HepG2 (cell line): ENCODE results near the gene TM7SF3.

Experiments
- DPF2 ChIP-seq: sonication (generic); formaldehyde crosslinking; IDR thresholded peaks from 2 replicates; pipeline ENCODE4 v1.4.0; 2020; ENCODE audit warnings: mild to moderate bottlenecking, low read depth, missing genetic modification reagents, borderline replicate concordance
- EP300 ChIP-seq, 3 experiments: sonication (generic) in 1 of 3; formaldehyde crosslinking in 1 of 3; IDR thresholded peaks; 2 replicates each; pipeline versions ENCODE4 v1.5.1 to v1.6.1; 2011 to 2020; ENCODE audit warnings: low read depth in 2 of 3, low read length in 2 of 3, borderline replicate concordance in 1 of 3, improper control_type of control experiment in 1 of 3, mild to moderate bottlenecking in 1 of 3, missing genetic modification reagents in 1 of 3, moderate library complexity in 1 of 3
- HOXA5 ChIP-seq: sonication (generic); formaldehyde crosslinking; IDR thresholded peaks from 2 replicates; pipeline ENCODE4 v1.4.0; 2020; ENCODE audit warnings: missing genetic modification reagents
- KLF16 ChIP-seq, 2 experiments: sonication (generic) in 1 of 2; formaldehyde crosslinking in 1 of 2; IDR thresholded peaks; 2 replicates each; pipeline versions ENCODE4 v1.6.1 to v1.8.0; 2016 to 2023; ENCODE audit warnings: missing genetic modification reagents in 2 of 2, missing compliant biosample characterization in 1 of 2
- NFIC ChIP-seq: IDR thresholded peaks from 2 replicates; pipeline ENCODE4 v1.6.1; 2012; ENCODE audit warnings: mild to moderate bottlenecking, low read length, inconsistent platforms
- POLR2AphosphoS5 ChIP-seq: IDR thresholded peaks from 2 replicates; pipeline ENCODE4 v1.6.1; 2012; ENCODE audit warnings: low read depth, low read length
- RFXAP ChIP-seq: sonication (generic); formaldehyde crosslinking; IDR thresholded peaks from 2 replicates; pipeline ENCODE4 v1.4.0; 2020; ENCODE audit warnings: missing genetic modification reagents, borderline replicate concordance
- SRF ChIP-seq: IDR thresholded peaks from 2 replicates; pipeline ENCODE4 v1.6.1; 2011; ENCODE audit warnings: mild to moderate bottlenecking, low read depth, low read length, moderate library complexity
- TCF12 ChIP-seq, 2 experiments: fragments of 450-650 bp in 1 of 2; sonication (generic) in 1 of 2; formaldehyde crosslinking in 1 of 2; IDR thresholded peaks; 2 replicates each; pipeline versions ENCODE4 v1.6.1 to v1.8.0; 2017 to 2022; ENCODE audit warnings: antibody characterized with exemption in 1 of 2, mild to moderate bottlenecking in 1 of 2, missing genetic modification reagents in 1 of 2, moderate library complexity in 1 of 2
- YY1 ChIP-seq: IDR thresholded peaks from 2 replicates; pipeline ENCODE4 v1.6.1; 2011; ENCODE audit warnings: low read length, low read depth, moderate library complexity, mild to moderate bottlenecking; ENCODE audit not compliant: insufficient read depth, insufficient replicate concordance
- ZKSCAN5 ChIP-seq: sonication (generic); formaldehyde crosslinking; IDR thresholded peaks from 2 replicates; pipeline ENCODE4 v1.5.1; 2020; ENCODE audit warnings: mild to moderate bottlenecking, missing genetic modification reagents
- ZNF724P ChIP-seq: sonication (generic); formaldehyde crosslinking; IDR thresholded peaks from 2 replicates; pipeline ENCODE4 v1.8.0; 2022; ENCODE audit warnings: missing genetic modification reagents, borderline replicate concordance
- TF ChIP-seq, protein P1 (sequence below): sonication (generic); formaldehyde crosslinking; IDR thresholded peaks from 2 replicates; pipeline ENCODE4 v1.4.0; 2020; ENCODE audit warnings: mild to moderate bottlenecking, missing genetic modification reagents
- TF ChIP-seq, protein P2 (sequence below): sonication (generic); formaldehyde crosslinking; IDR thresholded peaks from 2 replicates; pipeline ENCODE4 v1.5.0; 2020; ENCODE audit warnings: mild to moderate bottlenecking, missing genetic modification reagents, moderate library complexity

DNA sequence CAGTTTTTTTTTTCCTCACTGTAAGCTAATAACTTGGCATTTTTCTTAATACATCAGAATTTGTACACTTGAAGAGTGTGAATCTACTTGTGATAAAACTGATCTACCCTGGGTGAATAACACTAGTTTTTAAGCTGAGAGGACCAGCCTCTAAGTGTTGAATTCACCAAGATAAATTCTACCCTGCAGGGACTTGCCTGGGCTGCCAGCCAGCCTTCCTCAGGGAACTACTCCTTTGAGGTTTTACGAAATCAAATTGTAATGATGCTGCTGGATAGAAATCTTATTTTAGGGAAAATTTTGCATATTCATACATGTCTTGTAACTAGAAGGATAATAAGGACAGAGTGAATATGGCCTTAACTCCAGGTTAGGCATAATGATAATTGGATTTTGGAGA, 10.1 kb upstream of the TM7SF3 start:
- TF ChIP-seq RFXAP (CRISPR knock-in tag), result no peak
- TF ChIP-seq NFIC, result no peak
- TF ChIP-seq DPF2 (CRISPR knock-in tag), result no peak
- no peak for TF ChIP-seq ZKSCAN5 (CRISPR knock-in tag)
- TF ChIP-seq, protein P1, sequence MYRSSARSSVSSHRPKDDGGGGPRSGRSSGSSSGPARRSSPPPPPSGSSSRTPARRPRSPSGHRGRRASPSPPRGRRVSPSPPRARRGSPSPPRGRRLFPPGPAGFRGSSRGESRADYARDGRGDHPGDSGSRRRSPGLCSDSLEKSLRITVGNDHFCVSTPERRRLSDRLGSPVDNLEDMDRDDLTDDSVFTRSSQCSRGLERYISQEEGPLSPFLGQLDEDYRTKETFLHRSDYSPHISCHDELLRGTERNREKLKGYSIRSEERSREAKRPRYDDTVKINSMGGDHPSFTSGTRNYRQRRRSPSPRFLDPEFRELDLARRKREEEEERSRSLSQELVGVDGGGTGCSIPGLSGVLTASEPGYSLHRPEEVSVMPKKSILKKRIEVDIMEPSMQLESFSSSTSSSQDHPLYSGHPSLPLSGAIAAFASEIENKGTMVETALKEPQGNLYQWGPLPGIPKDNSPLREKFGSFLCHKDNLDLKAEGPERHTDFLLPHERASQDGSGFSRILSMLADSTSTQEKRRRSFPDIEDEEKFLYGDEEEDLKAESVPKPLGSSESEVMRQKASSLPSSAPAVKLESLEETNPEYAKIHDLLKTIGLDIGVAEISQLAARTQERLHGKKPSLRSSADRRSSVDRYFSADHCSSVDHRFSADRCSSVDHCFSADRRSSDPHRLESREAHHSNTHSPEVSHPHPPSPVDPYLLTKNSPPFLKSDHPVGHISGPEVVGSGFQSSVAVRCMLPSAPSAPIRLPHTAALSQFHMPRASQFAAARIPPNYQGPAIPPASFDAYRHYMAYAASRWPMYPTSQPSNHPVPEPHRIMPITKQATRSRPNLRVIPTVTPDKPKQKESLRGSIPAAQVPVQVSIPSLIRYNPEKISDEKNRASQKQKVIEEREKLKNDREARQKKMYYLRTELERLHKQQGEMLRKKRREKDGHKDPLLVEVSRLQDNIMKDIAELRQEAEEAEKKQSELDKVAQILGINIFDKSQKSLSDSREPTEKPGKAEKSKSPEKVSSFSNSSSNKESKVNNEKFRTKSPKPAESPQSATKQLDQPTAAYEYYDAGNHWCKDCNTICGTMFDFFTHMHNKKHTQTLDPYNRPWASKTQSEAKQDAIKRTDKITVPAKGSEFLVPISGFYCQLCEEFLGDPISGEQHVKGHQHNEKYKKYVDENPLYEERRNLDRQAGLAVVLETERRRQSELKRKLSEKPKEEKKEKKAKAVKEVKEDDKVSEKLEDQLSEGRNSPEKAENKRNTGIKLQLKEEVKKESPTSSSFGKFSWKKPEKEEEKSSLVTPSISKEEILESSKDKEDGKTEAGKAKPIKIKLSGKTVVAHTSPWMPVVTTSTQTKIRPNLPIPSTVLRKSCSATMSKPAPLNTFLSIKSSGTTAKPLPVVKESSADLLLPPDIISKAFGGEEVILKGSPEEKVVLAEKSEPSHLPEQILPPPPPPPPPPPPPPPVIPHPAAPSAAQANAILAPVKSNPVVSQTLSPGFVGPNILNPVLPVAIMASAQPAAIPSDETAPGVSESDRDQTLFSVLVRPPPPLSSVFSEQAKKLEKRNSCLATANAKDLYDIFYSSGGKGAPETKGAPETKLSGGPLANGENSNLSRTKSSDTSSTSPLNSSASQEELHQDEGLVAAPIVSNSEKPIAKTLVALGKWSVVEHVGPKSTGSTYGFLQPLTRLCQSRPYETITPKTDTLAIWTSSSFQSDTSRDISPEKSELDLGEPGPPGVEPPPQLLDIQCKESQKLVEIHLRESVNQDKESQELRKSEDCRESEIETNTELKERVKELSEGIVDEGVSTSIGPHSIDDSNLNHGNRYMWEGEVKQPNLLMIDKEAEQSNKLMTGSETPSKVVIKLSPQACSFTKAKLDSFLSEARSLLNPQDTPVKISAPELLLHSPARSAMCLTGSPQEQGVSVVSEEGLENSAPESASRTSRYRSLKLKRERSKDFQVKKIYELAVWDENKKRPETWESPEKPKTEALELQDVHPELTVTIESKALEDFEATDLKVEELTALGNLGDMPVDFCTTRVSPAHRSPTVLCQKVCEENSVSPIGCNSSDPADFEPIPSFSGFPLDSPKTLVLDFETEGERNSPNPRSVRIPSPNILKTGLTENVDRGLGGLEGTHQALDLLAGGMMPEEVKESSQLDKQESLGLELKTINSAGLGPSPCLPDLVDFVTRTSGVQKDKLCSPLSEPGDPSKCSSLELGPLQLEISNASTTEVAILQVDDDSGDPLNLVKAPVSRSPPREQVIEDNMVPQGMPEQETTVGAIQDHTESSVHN (CRISPR knock-in tag), result no peak
- no peak for TF ChIP-seq YY1
- TF ChIP-seq KLF16 (CRISPR knock-in tag; IDR thresholded peaks at IDR 0.05), result no peak
- TF ChIP-seq TCF12 (IDR thresholded peaks at IDR 0.05), result no peak
- TF ChIP-seq TCF12 (CRISPR knock-in tag; IDR thresholded peaks at IDR 0.05), result no peak
- TF ChIP-seq ZNF724P, result no peak
- TF ChIP-seq, protein P2, sequence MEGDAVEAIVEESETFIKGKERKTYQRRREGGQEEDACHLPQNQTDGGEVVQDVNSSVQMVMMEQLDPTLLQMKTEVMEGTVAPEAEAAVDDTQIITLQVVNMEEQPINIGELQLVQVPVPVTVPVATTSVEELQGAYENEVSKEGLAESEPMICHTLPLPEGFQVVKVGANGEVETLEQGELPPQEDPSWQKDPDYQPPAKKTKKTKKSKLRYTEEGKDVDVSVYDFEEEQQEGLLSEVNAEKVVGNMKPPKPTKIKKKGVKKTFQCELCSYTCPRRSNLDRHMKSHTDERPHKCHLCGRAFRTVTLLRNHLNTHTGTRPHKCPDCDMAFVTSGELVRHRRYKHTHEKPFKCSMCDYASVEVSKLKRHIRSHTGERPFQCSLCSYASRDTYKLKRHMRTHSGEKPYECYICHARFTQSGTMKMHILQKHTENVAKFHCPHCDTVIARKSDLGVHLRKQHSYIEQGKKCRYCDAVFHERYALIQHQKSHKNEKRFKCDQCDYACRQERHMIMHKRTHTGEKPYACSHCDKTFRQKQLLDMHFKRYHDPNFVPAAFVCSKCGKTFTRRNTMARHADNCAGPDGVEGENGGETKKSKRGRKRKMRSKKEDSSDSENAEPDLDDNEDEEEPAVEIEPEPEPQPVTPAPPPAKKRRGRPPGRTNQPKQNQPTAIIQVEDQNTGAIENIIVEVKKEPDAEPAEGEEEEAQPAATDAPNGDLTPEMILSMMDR (CRISPR knock-in tag), result no peak
- TF ChIP-seq POLR2AphosphoS5, result no peak
- TF ChIP-seq EP300 (IDR thresholded peaks at IDR 0.05; ENCODE audit: low read depth in 2 of 2, low read length in 2 of 2), result no peak
- no peak for TF ChIP-seq EP300 (CRISPR knock-in tag; IDR thresholded peaks at IDR 0.05; ENCODE audit: borderline replicate concordance)
- TF ChIP-seq HOXA5 (CRISPR knock-in tag), result no peak
- TF ChIP-seq SRF, result no peak
